ENCODE measurements around the gene SIRT1. TPM values are rescaled to one million over a fixed set of nuclear protein-coding genes. Genes with fewer than 3 reads are reported as not detected.

Gene SIRT1
- total RNA-seq, 4 donors from 2014 or later, result 12.5 to 23.8 (median 20.7) TPM

DNA sequence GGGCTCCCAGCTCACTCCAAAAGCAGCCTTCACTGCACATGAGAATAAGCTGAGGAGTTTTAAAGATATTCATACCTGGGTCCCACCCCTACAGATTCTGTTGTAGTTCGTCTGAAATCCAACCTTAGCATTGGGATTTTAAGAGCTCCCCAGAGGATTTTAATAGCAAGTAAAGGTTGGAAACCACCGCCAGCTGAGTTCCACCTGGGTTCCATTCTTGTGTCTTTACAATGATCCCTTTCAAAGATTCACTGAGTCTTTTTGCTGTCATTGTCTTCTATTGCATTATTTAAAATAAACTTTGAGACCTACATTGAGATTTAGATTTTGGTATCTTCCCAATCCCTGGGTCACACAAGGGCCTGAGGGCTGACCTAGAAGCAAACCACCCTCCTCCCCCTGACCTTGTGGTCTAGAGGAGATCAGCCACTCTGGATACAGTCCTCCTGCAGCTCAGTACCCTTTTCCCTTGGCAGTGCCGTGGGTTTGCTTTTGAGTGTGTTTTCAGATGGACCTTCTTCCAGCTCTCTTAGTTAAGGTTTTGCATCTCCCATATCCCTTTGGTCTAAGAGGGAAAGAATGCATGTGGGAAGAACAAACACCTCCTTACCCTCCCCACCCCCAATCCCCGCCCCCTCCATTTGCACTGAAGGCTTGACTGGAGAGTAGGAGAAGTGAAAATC lies 22.6 kb upstream of the SIRT1 start:
- H3K4me3 ChIP-seq, result no peak overlapping the region
- no peaks in the 10 kb centered on the region for H3K9me3 ChIP-seq
- 83 to 85% methylated on average over 1 to 4 of the region's 4 CpGs for WGBS, 2 donors (ENCODE audit: low coverage in 1 of 2)
- in situ Hi-C loops (cut with MboI; ENCODE audit: low pct_ligation_motif_present in 1 of 4, low pct_unique_long_range_greater_than_20kb in 1 of 4, low sequenced_read_pairs in 3 of 4) (loop anchor here in 3 of 4 donors (25.0 kb wide), 2 partner anchors 300 to 450 kb away; no protein-coding TSS in a partner anchor), intact Hi-C loops (cut with DNase I; ENCODE audit: low total_unique reads) (no loop called here)
- no peak overlapping the region for H3K27ac ChIP-seq
- H3K36me3 ChIP-seq, result no peaks in the 10 kb centered on the region
- TF ChIP-seq, protein P1, sequence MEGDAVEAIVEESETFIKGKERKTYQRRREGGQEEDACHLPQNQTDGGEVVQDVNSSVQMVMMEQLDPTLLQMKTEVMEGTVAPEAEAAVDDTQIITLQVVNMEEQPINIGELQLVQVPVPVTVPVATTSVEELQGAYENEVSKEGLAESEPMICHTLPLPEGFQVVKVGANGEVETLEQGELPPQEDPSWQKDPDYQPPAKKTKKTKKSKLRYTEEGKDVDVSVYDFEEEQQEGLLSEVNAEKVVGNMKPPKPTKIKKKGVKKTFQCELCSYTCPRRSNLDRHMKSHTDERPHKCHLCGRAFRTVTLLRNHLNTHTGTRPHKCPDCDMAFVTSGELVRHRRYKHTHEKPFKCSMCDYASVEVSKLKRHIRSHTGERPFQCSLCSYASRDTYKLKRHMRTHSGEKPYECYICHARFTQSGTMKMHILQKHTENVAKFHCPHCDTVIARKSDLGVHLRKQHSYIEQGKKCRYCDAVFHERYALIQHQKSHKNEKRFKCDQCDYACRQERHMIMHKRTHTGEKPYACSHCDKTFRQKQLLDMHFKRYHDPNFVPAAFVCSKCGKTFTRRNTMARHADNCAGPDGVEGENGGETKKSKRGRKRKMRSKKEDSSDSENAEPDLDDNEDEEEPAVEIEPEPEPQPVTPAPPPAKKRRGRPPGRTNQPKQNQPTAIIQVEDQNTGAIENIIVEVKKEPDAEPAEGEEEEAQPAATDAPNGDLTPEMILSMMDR (IDR thresholded peaks at IDR 0.05), result no peak
- no peak for TF ChIP-seq POLR2A (IDR thresholded peaks at IDR 0.05)
- TF ChIP-seq EP300 (IDR thresholded peaks at IDR 0.05; ENCODE audit: low read depth), result no peak
- no peak for TF ChIP-seq POLR2AphosphoS5 (IDR thresholded peaks at IDR 0.05)
- H3K4me1 ChIP-seq, result no peaks in the 10 kb centered on the region
- DNase-seq, result no peak
- no peaks in the 10 kb centered on the region for H3K27me3 ChIP-seq

DNA sequence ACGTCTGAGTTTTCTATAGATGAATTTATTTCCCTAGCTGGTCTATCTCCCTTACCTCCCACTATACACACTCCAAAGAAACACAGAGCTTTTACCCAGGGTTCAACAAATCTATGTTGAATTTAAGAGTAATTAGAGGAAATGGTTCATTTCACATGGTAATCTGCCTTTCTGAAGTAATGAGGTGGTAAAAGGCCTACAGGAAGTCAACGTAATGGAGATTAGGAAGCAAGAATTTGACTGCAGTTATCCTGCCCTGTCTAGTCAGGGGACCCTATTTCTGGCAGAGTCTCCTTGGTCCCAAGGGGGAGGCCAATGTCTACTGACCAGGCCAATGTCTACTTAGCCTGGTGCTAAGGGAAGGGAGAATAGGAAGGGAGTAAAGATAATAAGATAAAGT lies 21.4 kb upstream of the SIRT1 start:
- Histone ChIP-seq H3K4me3 (no peak overlapping the region), H3K36me3 (no peaks in the 10 kb centered on the region), H3K27ac (no peak overlapping the region), H3K9me3 (no peaks in the 10 kb centered on the region), H3K4me1 (no peaks in the 10 kb centered on the region), H3K27me3 (no peaks in the 10 kb centered on the region)
- 69 to 77% methylated on average over 2 of the region's 2 CpGs for WGBS, 2 donors (ENCODE audit: low coverage in 1 of 2)
- no peak for DNase-seq
- intact Hi-C loops (cut with DNase I; ENCODE audit: low total_unique reads) (no loop called here), in situ Hi-C loops (cut with MboI; ENCODE audit: low pct_ligation_motif_present in 1 of 4, low pct_unique_long_range_greater_than_20kb in 1 of 4, low sequenced_read_pairs in 3 of 4) (loop anchor here in 3 of 4 donors (25.0 kb wide), 2 partner anchors 299 to 449 kb away; no protein-coding TSS in a partner anchor)
- TF ChIP-seq POLR2A (IDR thresholded peaks at IDR 0.05), result no peak
- TF ChIP-seq, protein P1 (IDR thresholded peaks at IDR 0.05), result no peak

- no peaks in the 10 kb centered on the region for H3K9me3 ChIP-seq
- H3K27ac ChIP-seq, result peak overlapping the region in 1 of 4 donors; percentile 0
- no peaks in the 10 kb centered on the region for H3K4me1 ChIP-seq
- H3K36me3 ChIP-seq, result no peaks in the 10 kb centered on the region
- TF ChIP-seq POLR2A (IDR thresholded peaks at IDR 0.05) (no peak), POLR2AphosphoS5 (IDR thresholded peaks at IDR 0.05) (no peak), EP300 (IDR thresholded peaks at IDR 0.05; ENCODE audit: low read depth) (no peak)
- TF ChIP-seq, protein P1 (IDR thresholded peaks at IDR 0.05), result no peak
- in situ Hi-C loops (cut with MboI; ENCODE audit: low pct_ligation_motif_present in 1 of 4, low pct_unique_long_range_greater_than_20kb in 1 of 4, low sequenced_read_pairs in 3 of 4), result loop anchor here in 3 of 4 donors (25.0 kb wide), 2 partner anchors 298 to 448 kb away; no protein-coding TSS in a partner anchor
- no peaks in the 10 kb centered on the region for H3K27me3 ChIP-seq
- no peak overlapping the region for H3K4me3 ChIP-seq
- intact Hi-C loops (cut with DNase I; ENCODE audit: low total_unique reads), result no loop called here
- no peak for DNase-seq
- WGBS, 2 donors (ENCODE audit: low coverage in 1 of 2), result 52 to 80% methylated on average over 3 to 10 of the region's 10 CpGs
Measured at GRCh38 chr10:67864607-67865371, 19.7 kb upstream of the SIRT1 start.

DNA sequence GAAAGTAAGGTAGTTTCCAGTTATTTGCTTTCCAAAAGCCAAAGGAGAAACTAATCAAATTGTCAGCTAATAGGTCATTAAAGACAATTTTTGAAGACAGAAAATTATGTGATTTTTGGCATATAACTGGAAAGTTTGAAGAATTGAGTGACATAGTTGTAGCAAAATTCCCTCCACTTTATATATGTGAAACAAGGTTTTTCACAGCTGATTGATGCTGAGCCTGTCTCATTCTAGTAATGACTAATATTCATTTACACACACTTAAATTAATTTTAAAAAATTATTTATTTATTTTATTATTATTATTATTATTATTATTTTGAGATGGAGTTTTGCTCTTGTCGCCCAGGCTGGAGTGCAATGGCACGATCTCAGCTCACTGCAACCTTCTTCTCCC lies 16.3 kb upstream of the SIRT1 start:
- H3K27ac ChIP-seq, result no peak overlapping the region
- no peaks in the 10 kb centered on the region for H3K9me3 ChIP-seq
- no peaks in the 10 kb centered on the region for H3K36me3 ChIP-seq
- DNase-seq, result no peak
- 92 to 93% methylated on average over 2 of the region's 2 CpGs for WGBS, 2 donors (ENCODE audit: low coverage in 1 of 2)
- no peaks in the 10 kb centered on the region for H3K27me3 ChIP-seq
- no peaks in the 10 kb centered on the region for H3K4me1 ChIP-seq
- in situ Hi-C loops (cut with MboI; ENCODE audit: low pct_ligation_motif_present in 1 of 4, low pct_unique_long_range_greater_than_20kb in 1 of 4, low sequenced_read_pairs in 3 of 4) (loop anchor here in 3 of 4 donors (25.0 kb wide), 2 partner anchors 294 to 444 kb away; no protein-coding TSS in a partner anchor), intact Hi-C loops (cut with DNase I; ENCODE audit: low total_unique reads) (no loop called here)
- no peak overlapping the region for H3K4me3 ChIP-seq
- TF ChIP-seq EP300 (IDR thresholded peaks at IDR 0.05; ENCODE audit: low read depth) (no peak), POLR2AphosphoS5 (IDR thresholded peaks at IDR 0.05) (no peak), POLR2A (IDR thresholded peaks at IDR 0.05) (no peak)
- TF ChIP-seq, protein P1 (IDR thresholded peaks at IDR 0.05), result no peak

Measured in transverse colon (tissue), 4 donors.